ENCODE results near the gene CBFA2T3. TPM values are rescaled to one million over a fixed set of nuclear protein-coding genes. Genes with fewer than 3 reads are reported as not detected.
"Not testable (repeated sequence)": the region's sequence is repeated elsewhere in the genome, so short reads cannot be mapped to it uniquely, and the experiment has no call there.

The CBFA2T3 gene
- polyA plus RNA-seq, 1 donor = 23.2 TPM

DNA sequence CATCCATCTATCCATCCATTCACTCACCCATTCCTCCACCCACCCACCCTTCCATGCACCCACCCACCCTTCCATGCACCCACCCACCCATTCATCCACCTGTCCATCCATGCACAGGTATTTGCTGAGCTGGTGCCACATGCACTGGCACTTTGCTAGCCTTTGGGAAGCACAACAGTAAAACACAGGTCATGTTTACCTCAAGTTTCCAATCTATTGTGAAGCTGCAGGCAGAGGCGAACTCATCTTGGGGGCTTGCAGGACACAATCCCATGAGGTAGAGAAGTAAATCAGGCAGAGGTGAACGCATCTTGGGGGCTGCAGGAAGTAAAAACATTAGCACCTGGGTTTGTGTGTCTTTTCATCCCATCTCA lies 35.6 kb upstream of the CBFA2T3 start:
- DNase-seq = no peak

DNA sequence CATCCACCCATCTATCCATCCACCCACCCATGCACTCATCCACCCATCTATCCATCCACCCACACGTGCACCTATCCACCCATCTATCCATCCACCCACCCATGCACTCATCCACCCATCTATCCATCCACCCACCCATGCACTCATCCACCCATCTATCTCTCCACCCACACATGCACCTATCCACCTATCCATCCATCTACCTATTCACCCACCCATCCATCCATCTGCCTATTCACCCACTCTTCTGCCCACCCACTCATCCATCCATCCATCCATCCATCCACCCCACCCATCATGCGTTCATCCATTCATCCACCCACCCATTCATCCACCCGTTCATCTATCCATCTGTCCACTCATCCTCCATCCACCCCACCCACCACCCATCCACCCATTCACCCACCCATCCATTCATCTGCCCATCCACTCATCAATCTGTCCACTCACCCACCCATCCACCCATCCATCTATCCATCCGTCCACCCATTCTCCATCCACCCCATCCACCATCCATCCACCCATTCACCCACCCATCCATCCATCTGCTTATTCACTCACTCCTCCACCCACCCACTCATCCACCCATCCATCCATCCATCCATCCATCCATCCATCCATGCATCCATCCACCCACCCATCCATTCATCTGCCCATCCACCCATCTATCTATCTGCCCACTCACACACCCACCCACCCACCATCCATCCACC lies 35.1 kb upstream of the CBFA2T3 start:
- DNase-seq = no peak

DNA sequence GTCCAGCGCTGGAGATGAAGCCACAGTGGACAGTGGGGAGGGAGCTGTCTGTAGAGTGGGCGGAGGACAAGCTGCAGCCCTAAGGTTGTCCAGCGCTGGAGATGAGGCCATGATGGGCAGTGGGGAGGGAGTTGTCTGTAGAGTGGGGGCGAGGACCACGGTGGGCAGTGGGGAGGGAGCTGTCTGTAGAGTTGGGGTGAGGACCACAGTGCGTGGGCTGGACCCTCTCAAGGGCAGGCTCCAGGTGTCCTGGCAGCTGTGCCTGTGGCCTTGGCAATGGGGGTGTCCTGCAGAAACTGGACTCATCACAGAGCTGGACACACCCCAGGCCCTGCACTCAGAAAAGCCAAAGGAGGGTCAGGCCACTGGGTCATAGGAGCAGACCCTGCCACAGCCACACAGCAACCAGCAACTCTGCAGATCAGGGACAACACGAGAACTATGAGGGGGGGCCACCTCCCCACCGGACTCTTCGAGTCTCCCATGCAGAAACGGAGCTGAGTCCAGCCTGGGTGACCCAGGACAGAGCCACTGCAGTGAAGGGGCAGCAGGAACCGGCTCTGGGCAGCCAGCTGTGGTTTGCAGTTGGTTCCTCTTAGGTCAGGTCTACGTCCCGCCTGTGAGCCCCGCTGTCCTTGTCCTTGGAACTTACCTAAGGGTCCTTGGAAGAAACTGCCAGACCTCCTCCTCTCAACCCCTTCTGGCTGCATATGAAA lies 33.4 kb upstream of the CBFA2T3 start:
- DNase-seq = no peak

DNA sequence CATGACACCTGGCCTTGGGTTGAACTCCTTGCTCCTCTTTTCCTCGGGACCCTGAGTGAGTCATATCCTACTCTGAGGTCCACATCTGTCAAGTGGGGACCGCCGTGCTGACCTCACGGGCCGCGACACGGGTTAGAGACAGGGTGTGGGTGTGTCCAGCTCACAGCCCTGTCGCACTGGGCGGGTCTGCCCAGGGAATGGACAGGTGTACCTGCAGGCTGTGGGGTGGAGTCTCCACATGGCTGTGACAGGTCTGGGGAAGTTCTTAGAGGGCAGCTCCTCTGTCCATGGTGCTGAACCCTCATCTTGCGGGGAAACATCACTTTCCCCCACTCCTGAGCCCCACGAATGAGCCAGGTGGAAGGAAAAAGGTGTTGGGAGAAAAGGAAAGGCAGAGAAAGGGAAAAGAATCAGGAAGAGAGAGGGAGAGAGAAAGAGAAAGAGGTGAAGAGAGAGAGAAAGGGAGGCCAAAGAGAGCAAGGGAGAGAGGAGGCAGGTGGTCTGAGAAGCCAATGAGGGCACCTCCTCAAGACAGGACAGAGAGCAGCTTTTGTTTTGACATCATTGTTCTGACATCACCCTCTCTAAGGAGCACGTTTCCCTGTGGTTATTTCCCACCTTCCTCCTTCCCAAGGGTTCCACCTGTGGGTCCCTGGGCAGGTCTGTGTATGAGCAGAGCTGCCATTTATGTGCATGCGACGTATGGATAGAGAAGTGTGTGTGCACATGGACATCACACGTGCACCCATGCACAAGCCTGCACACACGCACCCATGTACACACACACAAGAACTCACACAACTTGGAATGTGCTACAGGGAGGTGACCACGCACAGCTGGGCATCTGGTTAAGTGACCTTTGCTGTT lies 32.6 kb upstream of the CBFA2T3 start:
- DNase-seq = no peak

DNA sequence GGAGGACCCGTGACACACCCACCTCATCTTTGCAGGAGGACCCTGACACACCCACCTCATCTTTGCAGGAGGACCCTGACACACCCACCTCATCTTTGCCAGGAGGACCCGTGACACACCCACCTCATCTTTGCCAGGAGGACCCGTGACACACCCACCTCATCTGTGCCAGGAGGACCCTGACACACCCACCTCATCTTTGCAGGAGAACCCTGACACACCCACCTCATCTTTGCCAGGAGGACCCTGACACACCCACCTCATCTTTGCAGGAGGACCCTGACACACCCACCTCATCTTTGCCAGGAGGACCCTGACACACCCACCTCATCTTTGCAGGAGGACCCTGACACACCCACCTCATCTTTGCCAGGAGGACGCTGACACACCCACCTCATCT lies 31.8 kb upstream of the CBFA2T3 start:
- not testable (repeated sequence) for DNase-seq

DNA sequence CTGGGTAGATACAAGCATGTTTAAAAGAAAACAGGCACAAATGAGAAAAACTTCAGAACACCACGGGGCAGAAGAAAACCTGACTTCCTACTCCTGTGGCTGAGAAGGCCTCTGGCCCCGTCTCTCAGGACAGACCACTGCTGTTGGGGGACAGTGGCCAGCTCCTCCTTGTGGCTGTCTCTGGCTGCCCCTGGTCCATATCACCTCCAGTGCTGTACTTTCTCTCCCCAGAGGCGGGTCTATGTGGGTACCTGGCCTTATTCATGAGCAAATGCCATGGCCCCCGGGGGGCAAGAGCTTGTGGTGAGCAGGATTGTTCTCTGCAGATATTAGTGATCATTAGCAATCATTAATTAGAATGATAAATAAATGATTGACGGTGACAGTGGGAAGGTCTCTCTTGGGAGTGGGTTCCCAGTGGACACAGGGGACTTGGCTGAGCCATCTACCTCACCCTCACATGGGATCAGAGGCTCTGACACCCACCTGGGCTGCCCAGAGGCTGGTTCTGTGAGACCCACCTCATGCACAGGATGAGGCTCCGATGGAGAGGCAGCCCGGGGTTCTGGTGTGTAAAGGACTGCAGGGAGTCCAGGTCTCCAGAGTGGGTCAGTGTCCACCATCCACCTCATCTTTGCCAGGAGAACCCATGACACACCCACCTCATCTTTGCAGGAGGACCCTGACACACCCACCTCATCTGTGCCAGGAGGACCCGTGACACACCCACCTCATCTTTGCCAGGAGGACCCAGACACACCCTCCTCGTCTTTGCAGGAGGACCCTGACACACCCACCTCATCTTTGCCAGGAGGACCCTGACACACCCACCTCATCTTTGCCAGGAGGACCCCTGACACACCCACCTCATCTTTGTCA lies 30.6 kb upstream of the CBFA2T3 start:
- no peak for DNase-seq

DNA sequence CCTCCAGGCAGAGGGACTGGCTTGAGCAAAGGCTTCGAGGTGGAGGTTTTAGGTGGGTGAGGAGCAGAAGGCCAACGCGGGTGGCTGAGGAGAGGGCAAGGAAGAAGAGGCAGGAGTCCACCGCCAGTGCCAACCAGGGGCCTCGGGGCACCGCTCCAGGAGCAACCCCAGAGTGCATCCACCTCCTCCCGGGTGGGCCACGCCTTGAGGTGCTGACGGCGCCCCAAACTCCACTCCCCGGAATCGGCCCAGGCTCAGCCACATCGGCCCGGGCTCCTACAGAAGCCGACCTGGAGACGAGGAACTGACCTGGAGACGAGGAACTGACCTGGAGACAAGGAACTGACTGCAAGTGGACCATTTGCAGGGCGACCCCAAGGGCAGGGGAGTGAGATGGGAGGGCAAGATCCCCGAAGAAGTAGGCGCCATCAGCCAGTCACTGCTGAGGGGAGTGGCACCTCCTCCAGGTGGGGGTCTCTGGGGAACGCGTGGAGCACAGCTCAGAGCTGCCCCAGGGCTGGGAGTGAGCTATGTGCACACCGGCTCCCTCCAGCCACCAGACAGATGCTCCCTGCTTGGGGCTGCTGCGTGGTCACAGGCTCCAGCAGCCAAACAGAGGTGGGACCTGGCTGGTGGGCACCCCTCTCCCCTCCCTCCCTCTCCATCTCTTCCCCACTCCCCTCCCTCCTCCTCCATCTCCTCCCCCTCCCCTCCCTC lies 29.2 kb upstream of the CBFA2T3 start:
- no peak for DNase-seq

DNA sequence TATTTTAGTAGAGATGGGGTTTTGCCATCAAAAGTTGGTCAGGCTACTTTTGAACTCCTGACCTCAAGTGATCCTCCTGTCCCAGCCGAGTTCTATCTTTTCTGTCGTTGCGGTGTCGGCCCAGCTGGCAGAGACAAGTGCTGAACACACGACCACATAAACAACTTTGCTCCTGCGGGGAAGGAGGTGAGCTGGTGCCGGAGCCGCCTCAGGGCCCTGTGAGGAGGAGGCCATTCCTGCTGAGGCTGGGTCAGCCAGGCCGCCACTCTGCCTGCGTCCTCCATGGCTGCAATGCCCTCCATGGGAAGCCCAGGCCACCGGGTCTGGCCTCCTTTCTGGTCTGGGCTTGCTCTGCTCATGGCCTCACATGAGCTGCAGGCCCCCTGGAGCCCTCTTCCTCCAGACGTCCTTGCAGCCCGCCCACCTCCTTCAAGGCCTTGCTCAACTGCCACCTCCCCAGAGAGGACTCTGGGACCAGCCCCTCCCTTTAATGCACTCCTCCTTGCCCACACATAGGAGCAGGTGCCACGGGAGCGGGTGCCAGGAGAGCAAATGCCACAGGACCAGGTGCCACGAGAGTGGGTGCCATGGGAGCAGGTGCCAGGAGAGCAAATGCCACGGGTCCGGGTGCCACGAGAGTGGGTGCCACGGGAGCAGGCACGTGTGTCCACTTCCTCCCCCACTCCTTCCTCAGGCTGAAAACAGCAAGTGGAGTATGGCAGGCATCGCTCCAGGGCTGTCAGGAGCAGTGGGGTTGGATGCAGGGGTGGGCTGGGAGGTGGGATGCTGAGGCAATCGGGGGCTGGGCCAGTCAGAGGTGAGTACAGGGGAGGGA lies 28.4 kb upstream of the CBFA2T3 start:
- DNase-seq = no peak

DNA sequence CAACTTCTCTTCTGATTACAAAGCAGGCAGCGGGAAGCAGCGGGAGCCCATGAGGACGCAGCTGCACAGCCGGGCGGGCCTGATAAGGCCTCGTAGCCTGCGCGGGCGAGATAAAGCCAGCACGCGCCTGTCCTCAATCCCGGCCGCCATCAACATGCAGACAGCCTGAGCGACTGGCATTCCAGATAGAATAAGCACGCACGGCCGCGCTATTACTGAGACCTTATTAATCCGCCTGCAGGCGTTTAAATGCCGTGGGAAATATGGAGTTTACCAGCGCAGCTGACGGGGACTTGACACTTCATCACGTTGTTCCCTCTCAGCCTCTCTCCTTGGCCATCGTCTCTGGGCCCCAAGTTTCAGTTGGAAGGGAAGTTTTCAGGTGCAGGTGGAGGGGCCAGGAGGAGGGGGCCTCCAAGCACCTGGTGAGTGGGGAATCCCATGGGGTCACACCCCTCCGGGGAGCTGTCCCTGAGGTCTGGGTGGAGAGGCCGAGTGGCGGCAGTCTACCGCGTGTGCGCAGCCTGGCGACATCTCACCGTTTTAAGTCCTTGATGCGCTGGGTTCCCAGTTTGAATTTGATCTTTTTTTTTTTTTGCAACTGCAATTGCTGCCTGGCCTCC lies 27.3 kb upstream of the CBFA2T3 start:
- no peak for DNase-seq

DNA sequence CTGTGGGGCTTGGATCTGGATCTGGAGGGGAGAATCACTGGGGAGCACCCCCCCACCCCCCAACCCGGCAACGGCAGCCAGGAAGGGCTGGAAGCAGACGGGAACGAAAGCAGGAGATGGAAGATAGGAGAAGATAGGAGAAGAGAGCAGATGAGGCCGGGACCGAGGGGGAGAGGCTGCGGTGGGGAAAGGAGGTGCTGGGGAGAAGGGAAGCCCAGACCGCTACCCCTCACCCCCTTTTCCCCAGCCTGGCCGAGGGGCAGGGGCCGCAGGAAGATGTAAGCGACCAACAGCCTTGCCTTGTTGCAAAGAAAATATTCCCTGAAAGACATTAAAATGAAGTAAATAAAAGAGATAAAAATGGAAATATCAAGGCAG lies 26.8 kb upstream of the CBFA2T3 start:
- DNase-seq = no peak

DNA sequence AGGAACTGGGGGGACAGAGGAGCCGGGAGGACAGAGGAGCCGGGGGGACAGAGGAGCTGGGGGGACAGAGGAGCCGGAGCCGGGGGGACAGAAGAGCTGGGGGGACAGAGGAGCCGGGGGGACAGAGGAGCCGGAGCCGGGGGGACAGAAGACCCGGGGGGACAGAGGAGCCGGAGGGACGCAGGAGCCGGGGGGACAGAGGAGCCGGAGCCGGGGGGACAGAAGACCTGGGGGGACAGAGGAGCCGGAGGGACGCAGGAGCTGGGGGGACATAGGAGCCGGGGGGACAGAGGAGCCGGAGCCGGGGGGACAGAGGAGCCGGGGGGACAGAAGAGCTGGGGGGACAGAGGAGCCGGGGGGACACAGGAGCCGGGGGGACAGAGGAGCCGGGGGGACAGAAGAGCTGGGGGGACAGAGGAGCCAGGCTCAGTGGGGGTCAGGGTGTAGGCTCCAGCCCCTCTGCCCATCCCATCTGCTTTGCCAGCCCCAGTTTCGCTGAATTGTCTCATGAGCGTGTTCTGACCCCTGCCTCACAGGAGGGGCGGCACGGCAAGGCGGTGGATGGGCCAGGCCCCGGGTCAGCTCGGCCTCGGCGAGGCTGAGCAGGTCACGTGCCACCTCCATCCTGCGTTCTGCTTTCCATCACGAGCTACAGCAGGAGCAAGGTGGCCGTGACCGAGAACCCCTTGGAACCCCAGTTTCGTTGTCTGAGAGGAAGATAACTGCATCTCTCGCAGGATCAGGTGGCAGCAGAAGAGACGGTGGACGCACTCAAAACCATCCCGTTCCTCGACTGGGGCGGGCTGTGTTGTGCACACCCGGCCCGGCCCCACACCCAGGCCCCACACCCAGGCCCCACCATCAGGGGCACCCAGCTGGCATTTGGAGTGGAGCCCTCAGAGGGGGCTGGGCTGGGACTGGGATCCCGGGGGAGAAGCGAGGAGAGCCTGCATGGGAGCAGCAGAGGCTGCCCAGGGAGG lies 26.1 kb upstream of the CBFA2T3 start:
- no peak for DNase-seq

DNA sequence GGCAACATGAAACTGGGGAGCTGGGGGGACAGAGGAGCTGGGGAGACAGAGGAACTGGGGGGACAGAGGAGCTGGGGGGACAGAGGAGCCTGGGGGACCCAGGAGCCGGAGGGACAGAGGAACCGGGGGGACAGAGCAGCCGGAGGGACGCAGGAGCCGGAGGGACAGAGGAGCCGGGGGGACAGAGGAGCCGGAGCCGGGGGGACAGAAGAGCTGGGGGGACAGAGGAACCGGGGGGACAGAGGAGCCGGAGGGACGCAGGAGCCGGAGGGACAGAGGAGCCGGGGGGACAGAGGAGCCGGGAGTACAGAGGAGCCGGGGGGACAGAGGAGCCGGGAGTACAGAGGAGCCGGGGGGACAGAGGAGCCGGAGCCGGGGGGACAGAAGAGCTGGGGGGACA lies 25.1 kb upstream of the CBFA2T3 start:
- DNase-seq = not testable (repeated sequence)

DNA sequence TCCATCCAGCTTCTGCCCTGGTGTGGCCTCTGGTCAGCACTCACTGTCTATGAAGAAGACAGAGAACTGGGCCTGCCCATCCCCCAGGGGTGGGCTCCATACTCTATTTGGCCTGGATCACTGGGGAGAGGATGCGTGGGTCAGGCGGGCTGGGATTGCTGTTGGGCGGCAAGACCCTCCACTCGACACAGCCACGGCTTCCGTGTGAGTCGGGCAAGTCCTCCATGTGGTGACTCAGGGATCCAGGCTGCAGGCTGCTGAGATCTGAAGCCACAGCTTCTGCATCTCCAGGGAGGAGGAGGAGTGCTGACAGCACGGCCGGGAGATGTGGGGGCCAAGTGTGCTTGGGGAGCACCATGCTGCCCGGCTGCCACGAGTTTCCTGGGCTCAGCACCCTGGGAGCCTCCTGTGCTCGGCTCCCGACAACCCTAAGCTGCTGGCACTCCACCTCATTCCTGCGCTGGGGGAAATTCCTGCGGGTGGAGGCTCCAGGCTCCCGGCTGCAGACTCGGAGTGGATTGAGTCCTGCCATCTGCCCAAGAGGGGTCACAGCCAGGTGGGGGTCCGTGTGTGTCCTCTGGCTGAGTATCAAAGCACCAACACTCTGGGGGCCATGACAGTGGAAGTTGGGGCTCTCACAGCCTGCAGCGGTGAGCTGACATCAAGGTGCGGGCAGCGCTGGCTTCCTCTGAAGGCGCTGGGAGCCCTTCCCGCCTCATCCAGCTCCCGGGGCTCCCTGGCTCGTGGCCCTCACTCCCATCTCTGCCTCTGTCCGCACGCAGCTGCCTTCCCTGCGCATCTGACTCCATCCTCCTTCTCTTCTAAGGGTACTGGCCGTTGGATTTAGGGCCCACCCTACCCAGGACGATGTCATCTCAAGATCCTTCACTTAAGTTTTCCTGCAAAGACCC lies 24.4 kb upstream of the CBFA2T3 start:
- DNase-seq = no peak

DNA sequence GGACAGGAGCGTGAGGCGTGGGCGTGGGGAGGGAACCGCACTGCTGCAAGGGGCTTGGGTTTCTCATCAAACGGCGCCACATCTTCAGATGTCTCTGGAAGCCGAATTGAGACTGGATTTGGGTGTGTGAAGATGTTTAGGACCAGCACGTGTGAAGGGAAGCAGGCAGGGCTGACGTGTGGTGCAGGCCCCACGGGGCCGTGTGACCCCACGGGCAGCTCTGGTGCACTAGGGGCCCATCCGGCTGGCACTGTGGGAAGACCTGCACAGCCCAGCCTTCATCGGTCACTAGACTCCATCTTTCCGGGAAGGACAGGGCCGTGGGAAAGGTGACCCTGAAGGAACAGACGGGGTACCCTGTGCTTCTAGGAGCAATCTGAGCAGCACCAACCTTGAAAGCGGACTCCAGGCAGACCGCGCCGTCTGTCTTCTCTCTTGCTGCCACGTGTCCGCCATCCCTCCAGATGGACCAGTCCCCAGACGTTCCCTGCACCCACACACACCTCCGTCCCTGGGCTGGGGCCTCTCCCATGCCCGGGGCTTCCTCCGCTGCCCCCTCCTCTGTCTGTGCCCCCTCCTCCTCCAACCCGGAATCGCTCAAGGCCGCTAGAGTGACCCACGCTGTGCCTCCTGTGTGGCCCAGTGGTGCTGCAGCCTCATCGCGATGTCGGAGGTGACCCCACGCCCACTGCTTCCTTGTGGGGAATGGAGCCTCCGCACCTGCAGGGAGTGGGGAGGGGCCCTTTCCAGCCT lies 23.4 kb upstream of the CBFA2T3 start:
- DNase-seq = no peak

DNA sequence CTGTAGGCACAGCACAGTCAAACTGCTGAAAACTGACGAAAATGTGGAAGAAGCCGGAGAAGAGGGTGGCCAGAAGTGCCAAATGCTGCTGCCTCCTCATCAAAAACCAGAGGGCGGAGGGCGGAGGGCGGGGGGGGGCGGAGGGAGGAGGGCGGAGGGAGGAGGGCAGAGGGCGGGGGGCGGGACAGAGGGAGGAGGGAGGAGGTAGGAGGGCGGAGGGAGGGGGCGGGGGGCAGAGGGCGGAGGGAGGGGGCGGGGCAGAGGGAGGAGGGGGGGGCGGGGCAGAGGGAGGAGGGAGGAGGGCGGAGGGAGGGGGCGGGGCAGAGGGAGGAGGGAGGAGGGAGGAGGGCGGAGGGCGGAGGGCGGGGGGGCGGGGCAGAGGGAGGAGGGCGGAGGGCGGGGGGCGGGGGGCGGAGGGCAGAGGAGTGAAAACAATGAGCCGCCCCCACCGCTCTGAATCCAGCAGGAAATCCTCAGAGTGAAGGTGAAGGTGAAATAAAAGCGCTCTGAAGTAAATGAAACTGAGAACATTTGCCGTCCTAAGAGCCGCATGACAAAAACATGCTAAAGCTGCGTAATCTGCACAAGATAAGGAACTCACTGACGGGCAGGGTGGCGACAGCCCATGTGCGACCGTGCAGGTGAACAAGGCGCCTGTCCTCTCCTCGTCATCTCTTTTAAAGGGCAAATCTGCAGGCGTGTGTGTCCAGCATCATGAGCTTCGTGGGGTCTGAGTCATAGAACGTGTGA lies 22.6 kb upstream of the CBFA2T3 start:
- DNase-seq = no peak
